IMR-90 (cell line): ENCODE results near the gene MED6. TPM values are rescaled to one million over a fixed set of nuclear protein-coding genes. Genes with fewer than 3 reads are reported as not detected.

Experiments
- ATAC-seq: fragments of 200-7000 bp; cut with Tn5 transposase; 2 replicates; pipeline ENCODE4 v1.9.1; 2020; ENCODE audit warnings: low read depth, mild to moderate bottlenecking, moderate library complexity
- Bru-seq: library from RNA; stranded (reverse); fragments of 400-500 nt; gene quantifications from one replicate; lab custom pipeline; 2021; lab: Mats Ljungman, UMichigan
- BruChase-seq, 2 experiments: library from RNA; stranded (reverse); fragments of 400-500 nt; gene quantifications; one replicate each; lab custom pipeline; 2021; lab: Mats Ljungman, UMichigan
- BruUV-seq: library from RNA; stranded (reverse); fragments of 400-500 nt; replicated peaks from 2 replicates; lab custom pipeline; 2021; lab: Mats Ljungman, UMichigan
- CTCF ChIA-PET: fragments of 300-600 bp; formaldehyde crosslinking; extraction: SDS; loops from one replicate; lab custom pipeline; 2021; ENCODE audit warnings: antibody characterized with exemption; lab: Yijun Ruan, JAX
- POLR2A ChIA-PET: fragments of 300-600 bp; sonication (Branson Sonifier 250); formaldehyde crosslinking; loops from one replicate; lab custom pipeline; 2022; ENCODE audit warnings: antibody characterized with exemption; ENCODE audit not compliant: unreplicated experiment; lab: Charles Lee
- DNase-seq: peaks from one replicate; pipeline ENCODE4 v3.0.0; 2013
- H2AFZ ChIP-seq: replicated peaks from 2 replicates; pipeline ENCODE3; 2013; ENCODE audit warnings: low read length, mild to moderate bottlenecking; ENCODE audit not compliant: poor library complexity
- H2AK5ac ChIP-seq: 2 replicates; pipeline ENCODE4 v1.6.1; 2013; ENCODE audit warnings: low read depth, low read length, inconsistent platforms
- H2AK9ac ChIP-seq: replicated peaks from 2 replicates; pipeline ENCODE3; 2013; ENCODE audit warnings: mild to moderate bottlenecking, low read depth, low read length, moderate library complexity; ENCODE audit not compliant: poor library complexity
- H2BK120ac ChIP-seq: 2 replicates; pipeline ENCODE4 v1.6.1; 2013; ENCODE audit warnings: low read depth, low read length, inconsistent platforms
- H2BK15ac ChIP-seq: 3 replicates; pipeline ENCODE4 v1.6.1; 2013; ENCODE audit warnings: low read depth, low read length, inconsistent platforms
- H2BK20ac ChIP-seq: 2 replicates; pipeline ENCODE4 v1.6.1; 2013; ENCODE audit warnings: low read depth, mild to moderate bottlenecking, inconsistent platforms, low read length, moderate library complexity
- H2BK5ac ChIP-seq: 2 replicates; pipeline ENCODE4 v1.6.1; 2013; ENCODE audit warnings: mild to moderate bottlenecking, low read depth, low read length, inconsistent platforms; ENCODE audit not compliant: poor library complexity, severe bottlenecking
- H3K14ac ChIP-seq: replicated peaks from 2 replicates; pipeline ENCODE4 v1.6.1; 2013; ENCODE audit warnings: low read depth, low read length, inconsistent platforms
- H3K18ac ChIP-seq: 2 replicates; pipeline ENCODE4 v1.6.1; 2013; ENCODE audit warnings: low read depth, low read length, control low read depth
- H3K23ac ChIP-seq: 2 replicates; pipeline ENCODE4 v1.6.1; 2013; ENCODE audit warnings: low read depth, low read length, inconsistent platforms
- H3K27ac ChIP-seq: 2 replicates; pipeline ENCODE4 v1.5.1; 2013; ENCODE audit warnings: mild to moderate bottlenecking, control low read depth, low read length; ENCODE audit not compliant: insufficient read depth
- H3K27me3 ChIP-seq: 2 replicates; pipeline ENCODE4 v1.6.1; 2013; ENCODE audit warnings: low read length; ENCODE audit not compliant: control insufficient read depth, insufficient read depth
- H3K36me3 ChIP-seq: 2 replicates; pipeline ENCODE4 v1.6.1; 2013; ENCODE audit warnings: low read length, mixed read lengths; ENCODE audit not compliant: control insufficient read depth, insufficient read depth
- H3K4ac ChIP-seq: 2 replicates; pipeline ENCODE4 v1.6.1; 2013; ENCODE audit warnings: low read depth, low read length, inconsistent platforms
- H3K4me1 ChIP-seq: 2 replicates; pipeline ENCODE4 v1.6.1; 2013; ENCODE audit warnings: low read length, mixed read lengths; ENCODE audit not compliant: control insufficient read depth, insufficient read depth
- H3K4me2 ChIP-seq: 2 replicates; pipeline ENCODE4 v1.6.1; 2013; ENCODE audit warnings: low read depth, mild to moderate bottlenecking, control low read depth, low read length, moderate library complexity
- H3K4me3 ChIP-seq: 2 replicates; pipeline ENCODE4 v1.5.1; 2013; ENCODE audit warnings: low read depth, mild to moderate bottlenecking, control low read depth, low read length, moderate library complexity; ENCODE audit not compliant: insufficient read depth
- H3K56ac ChIP-seq: 2 replicates; pipeline ENCODE4 v1.6.1; 2013; ENCODE audit warnings: low read length, inconsistent platforms; ENCODE audit not compliant: insufficient read depth; ENCODE audit errors: extremely low read depth
- H3K79me1 ChIP-seq, 2 experiments: 2 replicates each; pipeline ENCODE4 v1.6.1; 2013; ENCODE audit warnings: low read length in 2 of 2, inconsistent platforms in 1 of 2, low read depth in 1 of 2
- H3K9ac ChIP-seq: 2 replicates; pipeline ENCODE4 v1.6.1; 2013; ENCODE audit warnings: low read depth, low read length, control low read depth
- H3K9me1 ChIP-seq: 2 replicates; pipeline ENCODE4 v1.6.1; 2013; ENCODE audit warnings: low read length, inconsistent platforms; ENCODE audit not compliant: insufficient read depth
- H3K9me3 ChIP-seq: 2 replicates; pipeline ENCODE4 v1.6.1; 2013; ENCODE audit warnings: low read length; ENCODE audit not compliant: control insufficient read depth, insufficient read depth
- H4K20me1 ChIP-seq: 2 replicates; pipeline ENCODE4 v1.6.1; 2013; ENCODE audit warnings: low read length, inconsistent platforms; ENCODE audit not compliant: insufficient read depth
- H4K5ac ChIP-seq: 2 replicates; pipeline ENCODE4 v1.6.1; 2013; ENCODE audit warnings: mild to moderate bottlenecking, low read depth, low read length, control low read depth
- H4K8ac ChIP-seq, 2 experiments: 2 replicates each; pipeline ENCODE4 v1.6.1; 2013; ENCODE audit warnings: low read depth in 2 of 2, low read length in 2 of 2, control low read depth in 1 of 2, inconsistent platforms in 1 of 2
- H4K91ac ChIP-seq: 2 replicates; pipeline ENCODE4 v1.6.1; 2013; ENCODE audit warnings: low read depth, low read length, inconsistent platforms; ENCODE audit not compliant: insufficient read depth
- CHD1 ChIP-seq: IDR thresholded peaks from 2 replicates; pipeline ENCODE4 v1.6.1; 2012; ENCODE audit warnings: low read depth, low read length, improper control_type of control experiment
- MAZ ChIP-seq: IDR thresholded peaks from 2 replicates; pipeline ENCODE4 v1.6.1; 2012; ENCODE audit warnings: low read depth, mild to moderate bottlenecking, low read length, improper control_type of control experiment, moderate library complexity, borderline replicate concordance
- POLR2A ChIP-seq: IDR thresholded peaks from 2 replicates; pipeline ENCODE4 v1.6.1; 2012; ENCODE audit warnings: mild to moderate bottlenecking, low read depth, low read length
- RAD21 ChIP-seq: IDR thresholded peaks from 2 replicates; pipeline ENCODE4 v1.6.1; 2012; ENCODE audit warnings: low read length, improper control_type of control experiment
- WGBS, 2 experiments: methylation state at CpG; one replicate each; pipeline versions ENCODE4 v1.1.5 to v1.1.7; 2013; ENCODE audit warnings: missing lambda C conversion rate in 2 of 2; ENCODE audit not compliant: insufficient read length in 1 of 2; ENCODE audit errors: extremely low coverage in 2 of 2; 5-methylcytosine and 5-hydroxymethylcytosine counted together
- dilution Hi-C: fragments of 300-500 bp; cut with HindIII; formaldehyde crosslinking; loops from one replicate; pipeline ENCODE4 v1.14.3; 2018; ENCODE audit warnings: low sequenced_read_pairs; ENCODE audit not compliant: unreplicated experiment
- in situ Hi-C: fragments of 300-500 bp; cut with MboI; formaldehyde crosslinking; loops from 3 replicates; pipeline ENCODE4 v1.14.3; 2019; ENCODE audit warnings: low sequenced_read_pairs, inconsistent platforms, mixed read lengths
- intact Hi-C: fragments of 100-400 bp; cut with micrococcal nuclease; formaldehyde crosslinking; loops from 2 replicates; pipeline ENCODE4 v1.10.0; 2022
- long read RNA-seq: library from polyadenylated mRNA; unstranded; transcript quantifications from one replicate; pipeline ENCODE4 v2.0.0, GENCODE V29; 2021; ENCODE audit not compliant: unreplicated experiment
- polyA plus RNA-seq, 3 experiments: library from polyadenylated mRNA; depleted of rRNA; stranded (reverse); fragments of >200 nt; gene quantifications; 2 replicates each; pipeline ENCODE4 v1.2.3, GENCODE V29; 2012; ENCODE audit warnings: low replicate concordance in 1 of 3
- total RNA-seq: library from RNA; depleted of rRNA; stranded (reverse); fragments of >200 nt; gene quantifications from 2 replicates; pipeline ENCODE4 v1.2.3, GENCODE V29; 2012; rRNA removed

The MED6 gene, protein sequence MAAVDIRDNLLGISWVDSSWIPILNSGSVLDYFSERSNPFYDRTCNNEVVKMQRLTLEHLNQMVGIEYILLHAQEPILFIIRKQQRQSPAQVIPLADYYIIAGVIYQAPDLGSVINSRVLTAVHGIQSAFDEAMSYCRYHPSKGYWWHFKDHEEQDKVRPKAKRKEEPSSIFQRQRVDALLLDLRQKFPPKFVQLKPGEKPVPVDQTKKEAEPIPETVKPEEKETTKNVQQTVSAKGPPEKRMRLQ
- total RNA-seq (31.5 and 38.6 TPM in 2 replicates), polyA plus RNA-seq (2012; rRNA removed) (19.0 and 24.3 TPM in 2 replicates), Bru-seq, nascent RNA (percentile 89 among the genes with signal in this experiment), BruChase-seq, experiment 1, labeled RNA remaining after a 6-hour chase (percentile 77 among the genes with signal in this experiment), BruChase-seq, experiment 2, labeled RNA remaining after a 2-hour chase (percentile 93 among the genes with signal in this experiment)
- polyA plus RNA-seq (2012; cell fraction: cytosol; rRNA removed), result 5.8 and 10.9 TPM in 2 replicates
- polyA plus RNA-seq (2012; cell fraction: nucleus; rRNA removed; ENCODE audit: low replicate concordance), result 4.3 and 30.0 TPM in 2 replicates
- long read RNA-seq, transcript MED6-201 (8 exons, 1,995 nt), result major isoform, 7 of 11 reads
- long read RNA-seq, partial matches to known transcripts, result 1 of 11 reads
- long read RNA-seq, other reads (novel, unspliced or antisense), result 3 of 11 reads

DNA sequence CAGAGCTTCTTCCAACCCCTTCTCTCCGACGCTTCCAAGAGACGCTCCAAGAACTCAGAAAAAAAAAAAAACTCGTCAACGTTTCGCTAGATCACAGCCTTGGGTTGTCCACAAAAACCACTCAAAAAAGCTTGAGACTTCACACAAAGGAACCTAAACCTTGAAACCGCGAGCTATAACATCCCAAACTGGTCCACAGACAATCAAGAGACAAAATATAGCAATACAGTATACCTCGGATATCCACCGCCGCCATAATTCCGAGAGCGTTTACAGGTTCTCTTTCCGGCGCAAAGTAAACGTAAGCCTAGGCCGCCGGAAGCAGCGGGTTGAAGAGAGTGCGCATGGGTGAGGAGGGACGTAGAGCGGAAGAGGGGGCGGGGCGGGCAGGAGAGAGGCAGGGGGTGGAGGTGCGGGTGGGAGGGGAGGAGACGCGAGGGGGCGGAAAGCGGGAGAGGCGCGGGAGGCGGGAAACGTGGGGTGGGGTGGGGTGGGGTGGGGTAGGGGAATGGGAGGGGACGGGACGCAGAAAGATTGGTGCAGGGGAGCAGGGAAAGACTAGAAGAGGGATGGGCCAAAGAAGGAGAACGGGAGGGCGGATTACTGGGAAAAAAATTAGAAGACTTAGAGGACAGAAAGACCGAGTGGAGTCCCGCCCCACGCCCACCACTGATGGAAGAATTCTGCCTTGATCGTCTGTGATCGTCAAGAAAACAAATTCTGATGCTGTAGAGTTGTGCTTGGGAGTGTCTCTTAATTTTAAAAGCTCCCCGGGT, at the start of gene MED6:
Gene MED6, minus strand, starts transcription at position 274 of the 776 bp plus-strand sequence. Its CDS starts 18 bp downstream, at position 256.
- H2AK9ac ChIP-seq, result peak within 1 kb of the TSS; percentile 42
- TF ChIP-seq MAZ, result peak; percentile 73; the same call in 1 of the 2 replicates
- TF ChIP-seq CHD1, result no peak
- TF ChIP-seq RAD21, result no peak
- peak; percentile 75; the same call in 1 of the 2 replicates for TF ChIP-seq POLR2A
- POLR2A ChIA-PET, result interaction anchor here (0.6 to 0.7 kb wide), 5 partner anchors 21 to 503 kb away, joined by 3 to 7 read pairs (median 4); no protein-coding TSS in a partner anchor

More for the DNA sequence above, at the start of gene MED6:
- H3K36me3 ChIP-seq, result peaks cover 5% of the 10 kb centered on the region
- peak within 1 kb of the TSS; percentile 93 for H3K14ac ChIP-seq
- no peak within 1 kb of the TSS for H2BK20ac ChIP-seq
- peak within 1 kb of the TSS; percentile 90 for H3K56ac ChIP-seq
- no peak within 1 kb of the TSS for H2BK15ac ChIP-seq
- H2AFZ ChIP-seq, result peak within 1 kb of the TSS; percentile 91
- H3K4me2 ChIP-seq, result peak within 1 kb of the TSS; percentile 88
- ATAC-seq (peak; percentile 96), DNase-seq (peak; percentile 86)
- in situ Hi-C loops (loop anchor here (25.0 kb wide), 1 partner anchor 362 kb away; no protein-coding TSS in a partner anchor), dilution Hi-C loops (no loop called here), intact Hi-C loops (loop anchor here (2.0 kb wide), 1 partner anchor 242 kb away; the partner anchor contains the start of gene COX16)
- H3K9ac ChIP-seq, result peak within 1 kb of the TSS; percentile 86
- H4K91ac ChIP-seq, result peak within 1 kb of the TSS; percentile 86
- H3K4ac ChIP-seq, result peak within 1 kb of the TSS; percentile 93
- H3K9me3 ChIP-seq, result no peaks in the 10 kb centered on the region
- H3K27me3 ChIP-seq, result no peaks in the 10 kb centered on the region
- H2BK5ac ChIP-seq, result peak within 1 kb of the TSS; percentile 80
- H4K8ac ChIP-seq, result peak within 1 kb of the TSS; percentile 88 to 98
- peak within 1 kb of the TSS; percentile 90 for H3K23ac ChIP-seq
- no TSS peak for BruUV-seq
- H2AK5ac ChIP-seq, result 0 out of 2 replicates have a peak within 1 kb of the TSS, but pooled peaks have one; percentile 11
- no peaks in the 10 kb centered on the region for H4K20me1 ChIP-seq
- peak within 1 kb of the TSS; percentile 90 for H3K4me3 ChIP-seq
- H3K9me1 ChIP-seq, result peaks cover 7% of the 10 kb centered on the region; the same call in 1 of the 2 replicates
- 0% methylated on average over 1 of the region's 43 CpGs; no CpG with 5 or more reads in 1 of the 2 experiments for WGBS, 2 experiments
- peaks cover 3% of the 10 kb centered on the region; the same call in 1 of the 2 replicates for H3K4me1 ChIP-seq
- H3K27ac ChIP-seq, result peak within 1 kb of the TSS; percentile 62
- CTCF ChIA-PET, result no interaction called here
- H3K79me1 ChIP-seq, result peaks cover 3 to 18% of the 10 kb centered on the region in 2 experiments
- peak within 1 kb of the TSS; percentile 65; the same call in 1 of the 2 replicates for H2BK120ac ChIP-seq
- H4K5ac ChIP-seq, result peak within 1 kb of the TSS; percentile 99
- H3K18ac ChIP-seq, result peak within 1 kb of the TSS; percentile 49
